GM18498 (cell line): ENCODE data around the gene THAP3.
"Not testable (repeated sequence)": the region's sequence is repeated elsewhere in the genome, so short reads cannot be mapped to it uniquely, and the experiment has no call there.

Experiments
- ATAC-seq: cut with Tn5 transposase; IDR thresholded peaks from one replicate; pipeline ENCODE4 v1.9.1; 2021; ENCODE audit warnings: mild to moderate bottlenecking, moderate library complexity; ENCODE audit not compliant: unreplicated experiment

The THAP3 gene

DNA sequence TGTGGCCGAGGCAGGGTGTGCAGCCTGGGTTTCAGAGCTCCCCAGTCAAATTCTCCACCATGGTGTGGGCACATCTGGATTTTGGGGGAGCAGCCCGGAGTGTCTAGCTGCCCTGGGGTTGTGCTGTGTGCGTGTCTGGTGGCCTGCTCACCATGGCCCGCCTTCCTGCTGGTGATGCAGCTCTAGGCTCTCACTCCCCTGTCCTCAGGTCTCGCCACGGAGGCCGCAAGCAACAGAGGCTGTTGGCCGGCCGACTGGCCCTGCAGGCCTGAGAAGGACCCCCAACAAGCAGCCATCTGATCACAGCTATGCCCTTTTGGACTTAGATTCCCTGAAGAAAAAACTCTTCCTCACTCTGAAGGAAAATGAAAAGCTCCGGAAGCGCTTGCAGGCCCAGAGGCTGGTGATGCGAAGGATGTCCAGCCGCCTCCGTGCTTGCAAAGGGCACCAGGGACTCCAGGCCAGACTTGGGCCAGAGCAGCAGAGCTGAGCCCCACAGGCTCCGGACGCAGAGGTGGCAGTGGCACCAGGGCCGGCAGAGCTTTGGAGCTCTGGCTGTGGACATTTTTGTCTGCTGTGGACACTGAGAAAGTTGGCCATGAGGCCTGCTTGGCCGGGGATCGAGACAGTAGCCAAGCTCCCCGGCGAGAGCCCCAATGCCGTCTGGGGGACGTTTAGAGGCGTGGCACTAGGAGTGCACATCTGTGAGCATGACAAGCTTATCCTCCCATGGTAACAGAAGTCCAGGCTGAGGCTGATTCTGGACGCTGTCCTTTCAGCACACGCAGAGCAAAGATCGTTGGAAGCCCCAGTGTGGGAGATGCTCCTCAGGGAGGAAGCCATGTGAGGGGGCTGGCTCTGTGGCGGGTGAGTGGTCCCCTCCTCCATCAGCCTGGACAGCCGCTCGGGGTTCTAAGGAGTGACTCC lies 8.2 kb downstream of the THAP3 start:
- no peak for ATAC-seq

DNA sequence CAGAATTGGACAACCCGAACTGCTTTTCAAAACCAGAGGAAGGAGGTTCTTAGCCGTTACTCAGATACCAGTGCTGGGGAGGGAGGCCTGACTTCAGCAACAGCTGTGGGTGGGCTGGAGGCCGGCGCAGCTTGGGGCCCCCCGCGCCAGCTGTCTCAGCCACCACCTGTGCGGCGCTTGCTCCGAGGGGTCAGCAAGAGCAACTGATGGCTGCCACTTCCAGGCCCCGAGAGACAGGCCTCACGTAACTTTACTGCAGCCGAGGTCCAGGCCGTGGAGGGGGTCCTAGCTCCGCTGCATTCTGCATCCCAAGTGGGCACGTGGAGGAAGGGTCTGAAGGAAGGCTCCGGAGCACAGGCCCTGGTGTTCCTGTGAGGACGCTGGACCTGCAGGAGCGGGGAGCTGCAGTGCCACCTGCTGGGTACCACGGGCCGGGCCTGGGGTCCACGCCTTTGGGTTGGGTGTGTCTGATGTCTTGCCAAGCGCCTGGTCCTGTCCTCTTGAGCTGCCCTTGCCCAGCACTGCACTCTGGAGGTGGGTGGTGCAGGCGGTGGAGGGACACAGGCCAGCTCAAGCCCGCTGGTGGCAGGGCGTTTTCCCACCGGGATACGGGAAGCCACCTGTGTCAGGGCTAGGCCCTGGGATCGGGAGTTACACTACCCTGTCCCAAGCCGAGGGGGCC lies 9.8 kb downstream of the THAP3 start:
- no peak for ATAC-seq

DNA sequence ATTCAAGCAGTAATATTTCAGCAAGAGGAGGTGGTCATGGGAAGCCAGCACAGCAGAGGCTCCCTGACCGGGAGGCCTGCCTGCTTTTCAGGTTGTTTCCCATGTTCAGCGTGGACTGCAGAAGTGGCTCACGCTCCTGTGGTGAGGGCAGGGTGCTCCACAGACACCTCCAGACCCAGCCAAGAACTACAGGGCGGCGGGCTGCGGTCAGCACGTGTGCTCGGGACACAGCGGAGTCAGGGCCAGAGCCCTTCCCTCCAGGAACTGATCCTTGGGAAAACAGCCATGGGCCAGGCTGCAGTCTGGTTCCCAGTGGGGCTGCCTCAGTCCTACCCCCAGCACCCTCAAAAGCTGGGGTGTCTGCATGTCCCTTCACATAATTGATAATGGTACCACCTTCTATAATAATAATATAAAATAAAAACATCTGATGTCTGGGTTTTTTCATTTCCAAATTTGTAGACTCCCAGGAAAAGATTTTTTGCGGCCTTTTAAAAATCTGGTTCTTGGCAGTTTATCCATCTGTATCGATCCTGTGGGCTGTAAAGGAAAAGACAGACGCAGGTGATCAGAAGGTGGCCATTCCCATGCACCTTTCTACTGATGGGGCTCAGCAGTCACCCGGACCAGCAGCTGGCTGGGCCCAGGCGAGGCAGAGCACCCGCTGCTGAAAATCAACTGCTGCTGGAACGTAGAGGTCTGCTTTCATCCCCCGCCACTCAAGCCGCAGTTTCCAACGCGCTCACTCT lies 10.7 kb downstream of the THAP3 start:
- no peak for ATAC-seq

DNA sequence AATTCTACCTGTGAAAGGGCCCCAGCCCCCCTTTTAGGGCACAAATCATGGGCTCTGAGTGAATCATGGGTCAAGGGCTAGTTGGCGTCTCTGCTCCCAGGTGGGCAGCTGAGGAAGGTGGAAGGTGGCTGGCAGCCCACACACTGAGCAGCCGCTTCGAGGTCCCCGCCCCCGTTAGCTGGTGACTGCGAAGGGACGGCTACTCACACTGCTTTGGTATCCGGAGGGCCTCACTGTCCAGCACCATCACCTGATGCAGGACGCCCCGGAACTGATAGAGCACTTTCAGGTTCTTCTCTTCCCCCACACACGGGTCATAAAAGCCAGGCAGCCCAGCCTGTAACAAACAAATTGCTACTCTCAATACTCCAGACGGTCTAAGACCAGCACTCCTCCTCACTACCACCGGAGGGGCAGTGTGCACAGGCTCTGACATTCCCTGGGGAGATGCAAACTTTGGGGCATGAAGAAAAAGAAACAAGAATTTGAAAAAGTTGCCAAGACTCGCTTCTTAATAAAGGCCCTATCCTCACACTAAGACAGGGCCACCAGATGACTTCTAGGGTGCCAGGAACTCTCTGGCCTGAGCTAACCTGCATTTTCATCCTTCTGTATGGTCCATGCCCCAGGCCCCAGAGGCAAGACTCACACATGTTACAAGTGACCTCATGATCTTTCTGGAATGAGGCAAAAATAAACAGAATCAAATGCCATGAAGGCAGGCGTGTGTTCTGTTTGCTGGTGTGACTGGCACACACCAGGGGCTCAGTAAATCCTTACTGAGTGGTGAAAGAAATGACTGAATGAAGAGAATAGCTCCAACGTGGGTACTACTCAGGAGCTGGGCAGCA lies 11.5 kb downstream of the THAP3 start:
- ATAC-seq: no peak

DNA sequence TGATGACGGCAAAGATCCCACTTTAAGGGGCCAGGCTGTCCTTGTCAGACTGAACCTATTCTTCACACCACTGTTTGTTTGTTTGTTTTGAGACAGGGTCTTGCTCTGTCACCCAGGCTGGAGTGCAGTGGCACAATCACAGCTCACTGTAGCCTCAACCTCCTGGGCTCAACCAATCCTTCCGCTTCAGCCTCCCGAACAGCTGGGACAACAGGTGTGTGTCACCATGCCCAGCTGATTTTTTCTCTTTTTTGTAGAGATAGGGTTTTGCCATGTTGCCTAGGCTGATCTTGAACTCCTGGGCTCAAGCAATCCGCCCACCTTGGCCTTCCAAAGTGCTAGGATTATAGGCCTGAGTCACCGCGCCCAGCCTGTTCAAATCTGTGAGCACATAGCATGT lies 12.1 kb downstream of the THAP3 start:
- ATAC-seq: not testable (repeated sequence)

DNA sequence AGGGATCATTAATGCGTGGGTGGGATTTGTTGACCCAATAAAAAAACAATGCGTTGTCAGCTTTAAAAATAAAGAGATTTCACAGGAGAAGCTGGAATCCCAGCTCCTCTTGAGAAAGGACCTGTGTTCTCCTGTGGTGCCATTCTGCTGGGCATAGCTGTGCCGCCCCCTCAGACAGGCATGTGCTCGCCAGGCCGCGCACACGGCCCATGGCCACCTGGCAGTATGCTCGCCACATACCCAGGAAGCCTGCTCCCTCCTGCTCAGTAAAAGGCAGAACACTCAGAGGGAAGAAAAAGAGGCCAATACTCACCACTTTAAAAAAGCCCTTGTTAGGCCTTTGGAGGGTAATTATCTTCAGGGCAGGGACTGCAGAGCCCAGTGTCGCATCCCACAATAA lies 13.1 kb downstream of the THAP3 start:
- no peak for ATAC-seq

DNA sequence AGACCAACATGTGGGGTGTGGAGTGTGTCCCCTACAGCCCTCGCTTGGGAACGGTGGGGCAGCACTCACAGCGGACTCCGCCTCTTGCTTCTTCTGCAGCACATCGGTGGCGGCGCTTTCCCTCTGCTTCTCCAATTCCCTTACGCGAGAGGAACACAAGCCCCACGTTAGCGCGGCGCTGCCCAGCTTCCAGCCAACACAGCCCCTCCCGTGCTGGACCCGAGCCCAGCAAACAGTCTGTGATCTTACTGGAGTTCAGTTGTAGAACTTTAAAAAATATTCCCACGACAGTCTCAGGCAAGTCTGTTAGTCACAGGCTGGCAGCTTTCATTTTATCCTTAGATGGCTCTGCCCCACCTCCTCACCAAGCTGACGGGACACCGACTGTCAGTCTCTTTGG lies 13.6 kb downstream of the THAP3 start:
- no peak for ATAC-seq

DNA sequence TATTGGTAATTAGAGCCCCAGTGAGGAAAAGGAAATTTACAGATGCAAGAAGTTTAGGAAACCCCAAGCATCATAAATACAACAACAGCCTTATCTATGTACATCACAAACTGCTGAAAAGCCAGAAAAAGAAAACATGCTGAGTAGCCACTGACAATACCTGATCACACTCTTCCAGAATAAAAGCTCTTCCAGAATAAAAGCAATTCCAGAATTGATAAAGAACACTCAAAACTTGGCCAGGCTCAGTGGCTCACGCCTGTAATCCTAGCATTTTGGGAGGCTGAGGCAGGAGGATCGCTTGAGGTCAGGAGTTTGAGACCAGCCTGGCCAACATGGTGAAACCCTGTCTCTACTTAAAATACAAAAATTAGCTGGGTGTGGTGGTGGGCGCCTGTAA lies 16.2 kb downstream of the THAP3 start:
- ATAC-seq: not testable (repeated sequence)

DNA sequence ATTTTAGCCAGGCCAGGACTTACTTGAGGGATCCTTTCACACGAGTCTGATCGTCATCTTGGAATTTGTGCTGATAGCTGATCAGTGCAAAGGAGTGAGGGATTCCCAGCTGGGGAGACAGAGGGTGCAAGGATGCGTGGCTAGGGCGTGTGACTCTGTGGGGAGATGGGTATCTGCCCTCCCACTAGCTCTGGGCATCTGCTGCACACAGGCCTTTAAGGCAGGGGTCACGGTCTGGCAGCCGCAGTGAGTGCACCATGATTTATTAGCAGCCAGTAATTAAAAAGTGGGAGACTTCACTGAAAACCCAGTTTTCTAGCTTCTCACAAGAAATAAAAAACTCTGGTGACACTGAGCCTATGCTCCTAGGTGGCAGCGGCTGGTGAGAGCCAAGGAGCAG lies 20.4 kb downstream of the THAP3 start:
- no peak for ATAC-seq

DNA sequence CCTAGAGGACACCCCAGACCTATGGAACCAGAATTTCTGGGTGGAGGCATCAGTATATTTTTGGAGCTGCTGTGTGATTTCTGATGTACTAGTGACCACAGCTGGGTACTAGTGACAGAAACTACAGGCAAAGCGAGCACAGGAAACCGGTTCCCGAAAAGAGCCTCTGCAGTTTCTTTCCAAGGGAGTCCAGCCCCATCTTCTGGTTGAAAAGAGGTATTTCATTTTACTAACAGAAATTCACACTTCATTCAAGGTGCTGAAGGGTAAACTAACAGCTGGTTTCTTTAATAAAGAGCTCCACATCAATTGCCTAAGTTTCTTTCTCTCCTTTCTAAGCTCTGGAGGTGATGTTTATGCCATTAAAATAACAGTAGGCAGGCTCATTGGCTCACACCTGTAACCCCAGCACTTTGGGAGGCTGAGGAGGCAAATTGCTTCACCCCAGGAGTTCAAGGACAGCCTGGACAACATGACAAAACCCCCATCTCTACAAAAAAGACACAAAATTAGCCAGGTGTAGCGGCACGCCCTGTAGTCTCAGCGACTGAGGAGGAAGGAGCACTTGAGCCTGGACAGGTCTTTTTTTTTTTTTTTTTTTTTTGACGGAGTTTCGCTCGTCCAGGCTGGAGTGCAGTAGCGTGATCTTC lies 22.0 kb downstream of the THAP3 start:
- no peak for ATAC-seq

DNA sequence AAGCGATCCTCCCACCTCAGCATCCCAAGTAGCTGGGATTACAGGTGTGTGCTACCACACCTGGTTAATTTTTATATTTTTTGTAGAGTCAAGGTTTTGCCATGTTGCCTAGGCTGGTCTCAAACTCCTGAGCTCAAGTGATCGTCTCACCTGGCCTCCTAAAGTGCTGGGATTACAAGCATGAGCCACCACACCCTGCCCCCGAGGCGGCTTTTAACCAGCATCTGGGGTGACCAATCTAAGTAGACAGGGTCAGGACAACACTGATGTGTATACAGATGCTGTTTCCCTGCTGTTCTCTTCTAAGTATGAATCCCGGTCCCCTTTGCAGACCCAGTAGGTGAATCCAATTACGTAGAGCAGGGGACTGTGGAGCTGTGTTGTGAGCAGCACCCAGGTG lies 23.9 kb downstream of the THAP3 start:
- ATAC-seq: no peak

DNA sequence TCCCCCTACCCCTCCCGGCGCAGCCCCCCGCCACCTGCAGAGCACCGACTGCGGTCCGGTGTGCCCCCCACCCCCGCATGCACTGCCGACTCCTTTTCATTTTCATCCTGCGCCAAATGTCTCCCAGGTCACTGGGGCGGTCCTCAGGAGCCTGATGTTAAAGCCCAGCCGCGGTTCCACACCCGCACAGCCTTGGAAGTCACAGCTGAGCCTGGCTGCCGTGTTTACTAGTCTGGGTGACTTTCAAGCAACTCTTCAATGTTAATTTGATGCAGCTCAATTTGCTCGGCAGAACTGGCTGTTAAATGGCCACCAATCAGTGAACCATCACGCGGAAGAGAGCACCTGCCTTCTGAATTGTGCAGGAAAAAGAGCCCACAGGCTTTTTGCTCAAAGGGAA lies 27.2 kb downstream of the THAP3 start:
- ATAC-seq: no peak

DNA sequence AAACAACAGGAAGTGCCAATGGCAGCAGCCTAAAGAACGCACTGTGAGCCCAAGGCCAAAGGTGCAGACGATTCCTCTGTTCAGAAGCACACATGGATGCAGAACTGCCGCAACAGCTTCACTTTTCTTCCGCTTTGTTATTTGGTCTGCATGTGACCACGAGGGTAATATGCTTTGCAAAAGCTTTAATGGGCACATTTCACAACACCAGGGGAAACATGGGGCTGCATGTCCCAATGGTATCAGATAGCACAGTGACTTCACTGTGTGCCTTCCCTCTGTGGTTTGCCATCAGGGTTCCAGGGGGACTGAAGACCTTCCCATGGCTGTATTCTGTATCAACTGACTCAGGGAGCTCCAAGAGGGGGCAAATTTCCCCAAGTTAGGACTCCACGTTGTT lies 28.3 kb downstream of the THAP3 start:
- ATAC-seq: no peak

DNA sequence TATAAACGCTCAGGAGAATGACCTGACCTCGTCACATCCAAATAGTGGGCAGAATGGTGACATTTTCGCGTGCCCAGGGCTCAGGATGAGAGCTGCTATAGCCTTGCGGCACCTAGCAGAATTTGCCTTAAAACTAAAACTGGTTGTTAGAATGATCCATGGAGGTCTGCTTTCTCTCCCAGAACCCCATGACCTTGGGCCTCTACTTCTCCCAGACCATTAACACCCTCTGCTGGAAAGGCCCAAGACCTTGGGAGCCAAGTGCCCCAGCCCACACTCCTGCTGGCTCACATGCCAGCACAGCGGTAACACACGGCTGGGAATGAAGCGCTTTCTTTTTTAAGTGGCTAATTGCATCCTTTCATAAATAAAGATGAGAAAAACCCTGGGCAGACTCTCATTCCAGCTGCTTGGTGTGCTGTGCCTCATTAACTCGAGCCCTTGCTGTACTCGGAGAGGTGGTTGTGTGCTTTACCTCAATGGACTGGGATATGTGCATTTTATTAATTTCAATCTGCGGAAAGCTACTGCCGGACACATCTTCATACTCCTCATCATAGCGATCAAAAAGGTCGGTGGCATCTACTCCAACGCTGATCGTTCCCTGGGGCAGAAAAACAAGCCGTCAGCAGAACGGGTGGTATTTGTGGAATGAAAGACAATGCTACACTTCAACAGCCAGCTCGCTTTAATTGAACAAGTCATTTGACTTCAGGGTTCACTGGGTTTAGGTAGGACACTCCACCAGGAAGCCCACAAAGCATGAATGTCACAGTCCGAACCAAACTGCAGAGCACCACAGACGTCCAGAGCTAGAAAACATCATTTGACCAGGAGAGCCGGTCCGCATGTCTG lies 29.0 kb downstream of the THAP3 start:
- ATAC-seq: no peak

DNA sequence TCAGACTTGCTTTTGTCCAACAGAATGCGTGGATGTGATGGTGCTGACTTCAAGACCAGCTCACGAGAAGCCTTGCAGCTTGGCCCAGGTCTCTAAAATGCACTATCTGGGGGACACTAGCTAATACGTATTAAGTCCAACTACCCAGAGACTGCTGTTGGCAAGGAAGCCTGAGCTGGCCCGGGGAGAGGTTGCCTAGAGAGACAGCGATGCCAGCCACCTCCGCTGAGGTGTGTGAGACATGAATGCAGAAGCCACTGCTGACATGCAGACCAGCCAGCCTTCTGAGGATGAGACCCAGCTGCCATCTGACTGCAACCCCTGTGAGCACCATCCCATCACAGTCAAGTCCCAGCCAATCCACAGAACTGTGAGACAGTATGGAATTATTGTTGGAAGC lies 32.5 kb downstream of the THAP3 start:
- no peak for ATAC-seq

DNA sequence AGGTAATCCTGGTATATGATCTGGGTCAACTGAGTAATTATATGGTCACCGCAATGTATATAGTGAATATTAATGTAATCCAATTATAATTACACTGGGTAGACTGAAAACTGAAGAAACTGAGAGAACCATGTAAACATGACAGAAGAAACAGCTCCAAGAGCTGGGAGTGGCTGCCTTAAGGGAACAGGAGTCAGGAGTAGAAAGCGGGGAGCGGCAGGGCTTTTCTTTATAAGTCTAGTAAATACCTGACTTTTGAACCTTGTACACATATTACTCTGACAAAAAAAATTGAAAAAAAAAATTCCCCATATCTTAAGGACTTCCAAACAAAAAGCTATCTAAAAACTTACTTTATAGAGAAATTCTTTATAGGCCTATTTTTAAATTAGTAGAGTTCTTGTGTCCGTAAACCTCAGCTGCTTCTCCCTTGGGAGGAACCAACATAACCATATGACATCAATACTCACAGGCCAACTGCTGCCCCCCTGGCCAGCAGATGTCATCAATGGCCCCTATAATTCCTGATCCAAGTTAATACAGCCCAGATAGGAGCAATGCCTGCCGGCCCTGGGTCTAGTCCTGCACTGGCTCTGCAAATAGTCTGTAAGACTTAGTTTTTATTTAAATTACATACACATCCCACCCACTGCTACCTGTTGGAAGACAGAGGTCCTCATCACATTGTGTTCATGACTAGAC lies 33.8 kb downstream of the THAP3 start:
- no peak for ATAC-seq

DNA sequence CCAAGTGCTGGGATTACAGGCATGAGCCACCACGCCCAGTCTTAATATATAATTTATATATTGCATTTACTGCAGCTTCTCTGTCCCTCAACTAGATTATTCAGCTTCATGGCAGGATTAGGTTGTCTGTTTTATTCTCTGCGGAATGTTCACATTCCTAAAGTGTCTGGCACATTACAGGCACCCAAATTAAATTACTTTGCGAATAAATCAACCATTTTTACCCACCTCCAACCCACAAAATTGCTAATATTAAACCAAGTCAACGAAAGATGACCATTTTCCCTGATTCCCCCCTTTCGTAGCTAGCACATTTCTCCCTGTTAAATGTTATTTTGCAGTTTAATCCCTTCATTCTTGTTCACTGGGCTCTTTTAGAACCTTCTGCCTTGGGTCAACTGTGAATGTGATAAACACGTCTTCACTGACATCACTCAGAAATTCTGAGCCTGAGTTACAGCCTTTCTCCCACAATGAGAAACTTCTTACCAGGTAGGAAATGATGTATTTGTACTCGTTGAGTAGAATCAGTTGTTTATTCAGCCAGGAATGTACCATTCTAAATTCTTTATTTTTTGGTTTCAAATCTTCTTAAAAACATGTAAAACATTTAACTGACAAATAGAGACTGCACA lies 35.9 kb downstream of the THAP3 start:
- ATAC-seq: no peak

DNA sequence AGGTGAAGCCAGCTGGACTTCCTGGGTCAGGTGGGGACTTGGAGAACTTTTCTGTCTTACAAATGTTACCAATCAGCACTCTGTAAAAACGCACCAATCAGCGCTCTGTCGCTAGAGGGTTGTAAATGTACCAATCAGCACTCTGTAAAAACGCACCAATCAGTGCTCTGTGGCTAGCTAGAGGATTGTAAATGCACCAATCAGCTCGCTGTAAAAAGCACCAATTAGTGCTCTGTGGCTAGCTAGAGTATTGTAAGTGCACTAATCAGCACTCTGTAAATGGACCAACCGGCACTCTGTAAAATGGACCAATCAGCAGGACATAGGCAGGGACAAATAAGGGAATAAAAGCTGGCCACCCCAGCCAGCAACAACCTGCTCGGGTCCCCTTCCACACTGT lies 37.8 kb downstream of the THAP3 start:
- ATAC-seq: not testable (repeated sequence)
